SK-N-SH (cell line): Measurements from ENCODE around the gene SH3D21.

Experiments
- CHD2 ChIP-seq: fragments of 150-350 bp; IDR thresholded peaks from 2 replicates; pipeline ENCODE4 v1.6.1; 2018; ENCODE audit warnings: low read length; ENCODE audit not compliant: partially characterized antibody
- CTCF ChIP-seq: fragments of 200-600 bp; sonication (generic); IDR thresholded peaks from 2 replicates; pipeline ENCODE4 v1.6.1; 2017; ENCODE audit warnings: antibody characterized with exemption, mild to moderate bottlenecking, moderate library complexity
- ELF1 ChIP-seq: IDR thresholded peaks from 2 replicates; pipeline ENCODE4 v1.4.0; 2012
- EP300 ChIP-seq, 2 experiments: IDR thresholded peaks; 2 replicates each; pipeline versions ENCODE4 v1.4.0 to v1.6.1; 2012; ENCODE audit warnings: borderline replicate concordance in 1 of 2, low read depth in 1 of 2, low read length in 1 of 2
- EZH2phosphoT487 ChIP-seq: fragments of 200-600 bp; sonication (generic); IDR thresholded peaks from 2 replicates; pipeline ENCODE4 v1.6.1; 2017; ENCODE audit warnings: low read depth, mixed run types, mild to moderate bottlenecking, antibody characterized with exemption, moderate library complexity, borderline replicate concordance
- RAD21 ChIP-seq: IDR thresholded peaks from 2 replicates; pipeline ENCODE4 v1.6.1; 2012; ENCODE audit warnings: mild to moderate bottlenecking, low read length
- RFX5 ChIP-seq: IDR thresholded peaks from 2 replicates; pipeline ENCODE4 v1.6.1; 2012; ENCODE audit warnings: mild to moderate bottlenecking, improper control_type of control experiment, low read length
- TAF1 ChIP-seq: IDR thresholded peaks from 2 replicates; pipeline ENCODE4 v1.6.1; 2012; ENCODE audit warnings: low read depth, mild to moderate bottlenecking, low read length, moderate library complexity, borderline replicate concordance
- TCF12 ChIP-seq: IDR thresholded peaks from 2 replicates; pipeline ENCODE4 v1.4.0; 2012
- YY1 ChIP-seq: IDR thresholded peaks from 2 replicates; pipeline ENCODE4 v1.4.0; 2012; ENCODE audit warnings: low read depth, mild to moderate bottlenecking
- TF ChIP-seq, protein P1 (sequence below): IDR thresholded peaks from 2 replicates; pipeline ENCODE4 v1.4.0; 2012; ENCODE audit warnings: low read depth

GRCh38 chr1:36309397-36309796 lies 3.2 kb downstream of the SH3D21 start:
- TF ChIP-seq EP300 (IDR thresholded peaks at IDR 0.05; ENCODE audit: borderline replicate concordance in 1 of 2, low read depth in 1 of 2, low read length in 1 of 2) = no peak
- TF ChIP-seq ELF1 = no peak
- TF ChIP-seq EZH2phosphoT487 = no peak
- TF ChIP-seq, protein P1, sequence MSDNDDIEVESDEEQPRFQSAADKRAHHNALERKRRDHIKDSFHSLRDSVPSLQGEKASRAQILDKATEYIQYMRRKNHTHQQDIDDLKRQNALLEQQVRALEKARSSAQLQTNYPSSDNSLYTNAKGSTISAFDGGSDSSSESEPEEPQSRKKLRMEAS = no peak
- TF ChIP-seq CTCF = no peak
- no peak for TF ChIP-seq TAF1
- TF ChIP-seq RFX5 = no peak
- TF ChIP-seq YY1 = no peak
- TF ChIP-seq RAD21 = no peak
- no peak for TF ChIP-seq CHD2
- TF ChIP-seq TCF12 = no peak
